Measurements from ENCODE around the gene GRAMD2A.

DNA sequence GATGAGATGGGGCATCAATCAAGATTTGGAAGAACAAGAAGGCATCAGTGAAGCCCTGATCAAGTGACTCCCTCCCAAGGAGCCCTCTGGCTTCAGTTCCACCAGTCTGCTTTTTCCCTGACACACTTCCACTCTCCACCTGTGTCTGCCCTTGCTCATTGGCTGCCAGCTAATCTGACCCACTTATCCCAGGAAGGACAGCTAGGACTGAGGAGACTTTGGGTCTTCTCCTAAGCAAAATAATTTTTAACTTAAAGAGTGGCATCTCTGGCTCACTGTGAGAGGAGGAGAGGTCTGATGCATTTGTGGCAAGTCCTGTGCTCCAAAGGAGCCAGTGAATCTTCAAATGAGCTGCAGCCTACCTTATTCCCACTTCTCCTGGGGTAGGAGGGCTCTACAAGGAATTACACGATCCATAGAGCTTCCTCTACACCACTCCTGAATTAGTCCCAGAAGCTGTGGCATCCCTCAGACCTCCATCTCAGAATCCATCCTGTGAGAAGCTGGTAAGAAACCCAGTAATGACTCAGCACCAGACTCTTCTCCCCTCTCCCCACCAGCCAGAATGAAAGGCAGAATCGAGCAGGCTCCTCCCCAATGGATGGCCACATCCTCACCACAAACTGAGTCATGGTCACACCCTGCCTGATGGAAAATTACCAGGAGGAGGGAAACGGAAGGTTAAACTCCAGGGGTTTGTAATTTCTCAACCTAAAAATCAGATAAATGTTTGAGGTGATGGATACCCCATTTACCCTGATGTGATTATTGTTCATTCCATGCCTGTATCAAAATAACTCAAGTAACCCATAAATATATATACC, 39.7 kb upstream of the GRAMD2A start:
- TF ChIP-seq POLR2A (IDR thresholded peaks at IDR 0.05) (no peak), CTCF (IDR thresholded peaks at IDR 0.05) (no peak)

Measured in transverse colon (tissue), 3 donors.